GM12878 (cell line): ENCODE measurements around the gene ADGRD1.

Experiments
- CEBPB ChIP-seq, 2 experiments: fragments of 150-350 bp in 1 of 2; IDR thresholded peaks; 2 replicates each; pipeline ENCODE4 v1.6.1; 2012 to 2014; ENCODE audit warnings: low read depth in 2 of 2, low read length in 2 of 2, borderline replicate concordance in 1 of 2, inconsistent platforms in 1 of 2
- EZH2 ChIP-seq: IDR thresholded peaks from 2 replicates; pipeline ENCODE4 v1.6.1; 2012; ENCODE audit warnings: low read depth, mild to moderate bottlenecking, control low read depth, inconsistent platforms, low read length, borderline replicate concordance; ENCODE audit not compliant: control insufficient read depth
- JUND ChIP-seq: IDR thresholded peaks from 2 replicates; pipeline ENCODE4 v1.6.1; 2012; ENCODE audit warnings: low read depth, mild to moderate bottlenecking, low read length, improper control_type of control experiment, moderate library complexity
- NFIC ChIP-seq: IDR thresholded peaks from 2 replicates; pipeline ENCODE4 v1.6.1; 2012; ENCODE audit warnings: low read depth, mild to moderate bottlenecking, inconsistent platforms, low read length, moderate library complexity
- SIN3A ChIP-seq: IDR thresholded peaks from 2 replicates; pipeline ENCODE4 v1.6.1; 2012; ENCODE audit warnings: low read depth, low read length, improper control_type of control experiment
- TAF1 ChIP-seq: IDR thresholded peaks from 2 replicates; pipeline ENCODE4 v1.6.1; 2011; ENCODE audit warnings: mild to moderate bottlenecking, low read depth, low read length, borderline replicate concordance
- YY1 ChIP-seq: IDR thresholded peaks from 2 replicates; pipeline ENCODE4 v1.6.1; 2011; ENCODE audit warnings: low read depth, mild to moderate bottlenecking, low read length
- ZNF24 ChIP-seq: fragments of 450-650 bp; IDR thresholded peaks from 2 replicates; pipeline ENCODE4 v1.6.1; 2017; ENCODE audit warnings: antibody characterized with exemption, mild to moderate bottlenecking
- ZNF274 ChIP-seq: IDR thresholded peaks from one replicate; pipeline ENCODE4 v1.8.0; 2011; ENCODE audit not compliant: insufficient read length, insufficient read depth
- TF ChIP-seq, protein P1 (sequence below), 3 experiments: IDR thresholded peaks in 2 of 3; conservative IDR thresholded peaks in 1 of 3; 2 replicates each; pipeline ENCODE4 v1.5.1; 2011; ENCODE audit warnings: low read depth in 3 of 3, low read length in 3 of 3, mild to moderate bottlenecking in 3 of 3, control low read depth in 2 of 3, moderate library complexity in 2 of 3, inconsistent platforms in 1 of 3, mixed read lengths in 1 of 3; ENCODE audit not compliant: control insufficient read depth in 2 of 3, insufficient read depth in 1 of 3; ENCODE audit errors: extremely low read depth in 1 of 3
- TF ChIP-seq, protein P2 (sequence below): fragments of 450-650 bp; formaldehyde crosslinking; IDR thresholded peaks from 2 replicates; pipeline ENCODE4 v1.5.0; 2022; ENCODE audit warnings: mild to moderate bottlenecking, missing genetic modification characterization
- TF ChIP-seq, protein P3 (sequence below): IDR thresholded peaks from 2 replicates; pipeline ENCODE4 v1.6.1; 2012; ENCODE audit warnings: low read depth, low read length, improper control_type of control experiment
- TF ChIP-seq, protein P4 (sequence below): IDR thresholded peaks from 2 replicates; pipeline ENCODE4 v1.6.1; 2011; ENCODE audit warnings: low read depth, low read length, improper control_type of control experiment, borderline replicate concordance
- TF ChIP-seq, protein P5 (sequence below): fragments of 450-650 bp; IDR thresholded peaks from 2 replicates; pipeline ENCODE4 v1.6.1; 2017; ENCODE audit warnings: antibody characterized with exemption, mild to moderate bottlenecking, moderate library complexity

DNA sequence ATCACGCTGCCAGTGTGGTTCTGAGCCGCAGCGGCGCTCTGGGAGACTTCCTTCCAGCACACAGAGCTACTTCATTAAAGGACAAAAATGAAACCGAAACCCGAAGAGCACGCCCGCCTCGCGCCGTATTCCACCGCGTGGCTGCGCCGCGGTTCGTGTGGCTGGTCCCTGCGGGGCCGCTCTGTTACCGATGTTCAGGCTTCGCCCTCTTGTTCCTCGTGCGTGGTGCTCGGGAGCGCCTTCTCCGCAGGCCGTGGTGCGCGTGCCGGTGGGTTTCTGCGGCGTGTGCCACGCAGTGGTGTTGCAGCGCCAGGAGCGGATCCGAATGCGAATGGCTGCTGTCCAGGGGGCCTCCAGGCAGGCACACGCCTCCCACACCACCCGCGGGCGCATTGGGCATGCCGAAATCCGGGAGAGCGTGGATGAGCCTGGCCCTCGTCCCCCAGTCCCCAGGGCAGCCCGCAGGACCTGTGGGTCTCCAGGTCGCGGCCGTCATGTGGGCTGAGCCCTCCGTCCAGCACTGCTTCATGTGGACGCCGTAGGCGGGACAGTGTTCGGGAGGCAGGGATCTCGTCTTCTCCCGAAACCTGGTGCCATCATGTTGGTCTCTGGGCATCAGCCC lies 91.2 kb downstream of the ADGRD1 start:
- TF ChIP-seq CEBPB (IDR thresholded peaks at IDR 0.05; ENCODE audit: borderline replicate concordance in 1 of 2, low read depth in 2 of 2, low read length in 2 of 2) (no peak), JUND (no peak), ZNF24 (no peak), EZH2 (no peak), YY1 (no peak), TAF1 (no peak), NFIC (no peak), SIN3A (no peak), ZNF274 (no peak)
- TF ChIP-seq, protein P1, sequence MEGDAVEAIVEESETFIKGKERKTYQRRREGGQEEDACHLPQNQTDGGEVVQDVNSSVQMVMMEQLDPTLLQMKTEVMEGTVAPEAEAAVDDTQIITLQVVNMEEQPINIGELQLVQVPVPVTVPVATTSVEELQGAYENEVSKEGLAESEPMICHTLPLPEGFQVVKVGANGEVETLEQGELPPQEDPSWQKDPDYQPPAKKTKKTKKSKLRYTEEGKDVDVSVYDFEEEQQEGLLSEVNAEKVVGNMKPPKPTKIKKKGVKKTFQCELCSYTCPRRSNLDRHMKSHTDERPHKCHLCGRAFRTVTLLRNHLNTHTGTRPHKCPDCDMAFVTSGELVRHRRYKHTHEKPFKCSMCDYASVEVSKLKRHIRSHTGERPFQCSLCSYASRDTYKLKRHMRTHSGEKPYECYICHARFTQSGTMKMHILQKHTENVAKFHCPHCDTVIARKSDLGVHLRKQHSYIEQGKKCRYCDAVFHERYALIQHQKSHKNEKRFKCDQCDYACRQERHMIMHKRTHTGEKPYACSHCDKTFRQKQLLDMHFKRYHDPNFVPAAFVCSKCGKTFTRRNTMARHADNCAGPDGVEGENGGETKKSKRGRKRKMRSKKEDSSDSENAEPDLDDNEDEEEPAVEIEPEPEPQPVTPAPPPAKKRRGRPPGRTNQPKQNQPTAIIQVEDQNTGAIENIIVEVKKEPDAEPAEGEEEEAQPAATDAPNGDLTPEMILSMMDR (IDR thresholded peaks at IDR 0.05 in 2 of 3, conservative IDR thresholded peaks at IDR 0.05 in 1 of 3; ENCODE audit: control insufficient read depth in 2 of 3, extremely low read depth in 1 of 3, insufficient read depth in 1 of 3, low read depth in 3 of 3, low read length in 3 of 3): no peak
- TF ChIP-seq, protein P2, sequence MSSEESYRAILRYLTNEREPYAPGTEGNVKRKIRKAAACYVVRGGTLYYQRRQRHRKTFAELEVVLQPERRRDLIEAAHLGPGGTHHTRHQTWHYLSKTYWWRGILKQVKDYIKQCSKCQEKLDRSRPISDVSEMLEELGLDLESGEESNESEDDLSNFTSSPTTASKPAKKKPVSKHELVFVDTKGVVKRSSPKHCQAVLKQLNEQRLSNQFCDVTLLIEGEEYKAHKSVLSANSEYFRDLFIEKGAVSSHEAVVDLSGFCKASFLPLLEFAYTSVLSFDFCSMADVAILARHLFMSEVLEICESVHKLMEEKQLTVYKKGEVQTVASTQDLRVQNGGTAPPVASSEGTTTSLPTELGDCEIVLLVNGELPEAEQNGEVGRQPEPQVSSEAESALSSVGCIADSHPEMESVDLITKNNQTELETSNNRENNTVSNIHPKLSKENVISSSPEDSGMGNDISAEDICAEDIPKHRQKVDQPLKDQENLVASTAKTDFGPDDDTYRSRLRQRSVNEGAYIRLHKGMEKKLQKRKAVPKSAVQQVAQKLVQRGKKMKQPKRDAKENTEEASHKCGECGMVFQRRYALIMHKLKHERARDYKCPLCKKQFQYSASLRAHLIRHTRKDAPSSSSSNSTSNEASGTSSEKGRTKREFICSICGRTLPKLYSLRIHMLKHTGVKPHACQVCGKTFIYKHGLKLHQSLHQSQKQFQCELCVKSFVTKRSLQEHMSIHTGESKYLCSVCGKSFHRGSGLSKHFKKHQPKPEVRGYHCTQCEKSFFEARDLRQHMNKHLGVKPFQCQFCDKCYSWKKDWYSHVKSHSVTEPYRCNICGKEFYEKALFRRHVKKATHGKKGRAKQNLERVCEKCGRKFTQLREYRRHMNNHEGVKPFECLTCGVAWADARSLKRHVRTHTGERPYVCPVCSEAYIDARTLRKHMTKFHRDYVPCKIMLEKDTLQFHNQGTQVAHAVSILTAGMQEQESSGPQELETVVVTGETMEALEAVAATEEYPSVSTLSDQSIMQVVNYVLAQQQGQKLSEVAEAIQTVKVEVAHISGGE (CRISPR knock-in tag): no peak
- TF ChIP-seq, protein P3, sequence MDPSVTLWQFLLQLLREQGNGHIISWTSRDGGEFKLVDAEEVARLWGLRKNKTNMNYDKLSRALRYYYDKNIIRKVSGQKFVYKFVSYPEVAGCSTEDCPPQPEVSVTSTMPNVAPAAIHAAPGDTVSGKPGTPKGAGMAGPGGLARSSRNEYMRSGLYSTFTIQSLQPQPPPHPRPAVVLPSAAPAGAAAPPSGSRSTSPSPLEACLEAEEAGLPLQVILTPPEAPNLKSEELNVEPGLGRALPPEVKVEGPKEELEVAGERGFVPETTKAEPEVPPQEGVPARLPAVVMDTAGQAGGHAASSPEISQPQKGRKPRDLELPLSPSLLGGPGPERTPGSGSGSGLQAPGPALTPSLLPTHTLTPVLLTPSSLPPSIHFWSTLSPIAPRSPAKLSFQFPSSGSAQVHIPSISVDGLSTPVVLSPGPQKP: no peak
- TF ChIP-seq, protein P4, sequence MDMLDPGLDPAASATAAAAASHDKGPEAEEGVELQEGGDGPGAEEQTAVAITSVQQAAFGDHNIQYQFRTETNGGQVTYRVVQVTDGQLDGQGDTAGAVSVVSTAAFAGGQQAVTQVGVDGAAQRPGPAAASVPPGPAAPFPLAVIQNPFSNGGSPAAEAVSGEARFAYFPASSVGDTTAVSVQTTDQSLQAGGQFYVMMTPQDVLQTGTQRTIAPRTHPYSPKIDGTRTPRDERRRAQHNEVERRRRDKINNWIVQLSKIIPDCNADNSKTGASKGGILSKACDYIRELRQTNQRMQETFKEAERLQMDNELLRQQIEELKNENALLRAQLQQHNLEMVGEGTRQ: no peak
- TF ChIP-seq, protein P5, sequence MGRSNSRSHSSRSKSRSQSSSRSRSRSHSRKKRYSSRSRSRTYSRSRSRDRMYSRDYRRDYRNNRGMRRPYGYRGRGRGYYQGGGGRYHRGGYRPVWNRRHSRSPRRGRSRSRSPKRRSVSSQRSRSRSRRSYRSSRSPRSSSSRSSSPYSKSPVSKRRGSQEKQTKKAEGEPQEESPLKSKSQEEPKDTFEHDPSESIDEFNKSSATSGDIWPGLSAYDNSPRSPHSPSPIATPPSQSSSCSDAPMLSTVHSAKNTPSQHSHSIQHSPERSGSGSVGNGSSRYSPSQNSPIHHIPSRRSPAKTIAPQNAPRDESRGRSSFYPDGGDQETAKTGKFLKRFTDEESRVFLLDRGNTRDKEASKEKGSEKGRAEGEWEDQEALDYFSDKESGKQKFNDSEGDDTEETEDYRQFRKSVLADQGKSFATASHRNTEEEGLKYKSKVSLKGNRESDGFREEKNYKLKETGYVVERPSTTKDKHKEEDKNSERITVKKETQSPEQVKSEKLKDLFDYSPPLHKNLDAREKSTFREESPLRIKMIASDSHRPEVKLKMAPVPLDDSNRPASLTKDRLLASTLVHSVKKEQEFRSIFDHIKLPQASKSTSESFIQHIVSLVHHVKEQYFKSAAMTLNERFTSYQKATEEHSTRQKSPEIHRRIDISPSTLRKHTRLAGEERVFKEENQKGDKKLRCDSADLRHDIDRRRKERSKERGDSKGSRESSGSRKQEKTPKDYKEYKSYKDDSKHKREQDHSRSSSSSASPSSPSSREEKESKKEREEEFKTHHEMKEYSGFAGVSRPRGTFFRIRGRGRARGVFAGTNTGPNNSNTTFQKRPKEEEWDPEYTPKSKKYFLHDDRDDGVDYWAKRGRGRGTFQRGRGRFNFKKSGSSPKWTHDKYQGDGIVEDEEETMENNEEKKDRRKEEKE: no peak
